CD4-positive, alpha-beta T cell treated with Interleukin-12 subunit alpha and Interleukin-12 subunit beta, for 1 hour (primary cell): ENCODE data around the gene MYLK4.

Experiments
- DNase-seq: peaks from one replicate; pipeline ENCODE4 v3.0.0-alpha.2; 2020

MYLK4 gene

DNA sequence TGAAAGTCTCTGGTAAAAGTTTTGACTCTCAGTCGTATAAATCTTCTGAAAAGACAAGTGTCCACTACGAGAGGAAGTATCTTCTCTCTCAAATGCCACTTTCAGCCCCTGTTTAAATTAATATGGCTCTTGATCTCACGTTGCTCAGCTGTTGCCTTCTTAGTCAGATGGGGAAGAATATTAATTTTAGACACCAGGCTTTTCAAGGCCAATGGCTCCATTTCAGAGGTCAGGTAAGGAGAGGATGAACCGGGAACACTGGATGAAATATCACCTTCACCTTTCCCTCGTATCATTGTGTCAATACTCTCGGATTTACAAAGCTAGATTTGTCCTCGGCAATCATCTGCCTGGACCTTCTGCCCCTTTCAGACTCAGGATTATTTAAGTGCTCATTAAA, at the start of gene MYLK4:
Gene MYLK4 (minus strand): TSS at position 91 of the 400 bp plus-strand sequence. CDS start 1,628 bp downstream, outside the sequence.
- DNase-seq, result no peak

- peak; percentile 4 for DNase-seq
Observed at GRCh38 chr6:2799936-2800527, 49.3 kb upstream of the MYLK4 start.

GRCh38 chr6:2798586-2799134, 47.9 kb upstream of the MYLK4 start:
- no peak for DNase-seq

GRCh38 chr6:2797564-2798031, 46.9 kb upstream of the MYLK4 start:
- DNase-seq, result no peak

DNA sequence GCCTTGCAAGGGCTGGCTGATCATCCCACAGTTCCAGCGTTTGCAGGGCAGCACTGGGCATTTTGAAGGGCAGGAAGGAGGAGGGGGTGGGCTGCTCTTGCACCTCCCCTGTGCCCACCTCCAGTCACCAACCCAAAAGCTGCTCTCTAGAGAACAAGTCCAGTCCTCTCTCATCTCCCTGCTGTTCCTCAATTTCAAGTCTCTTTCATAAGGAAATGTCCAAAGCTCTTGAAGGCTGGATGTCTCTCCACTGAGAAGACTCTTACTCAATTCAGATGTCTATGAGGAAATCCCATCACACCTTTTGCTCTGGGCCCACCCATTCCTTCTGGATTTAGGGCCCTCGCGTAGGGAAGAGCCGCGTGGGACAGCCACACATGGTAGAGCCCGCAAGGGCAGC, 46.1 kb upstream of the MYLK4 start:
- no peak for DNase-seq

DNA sequence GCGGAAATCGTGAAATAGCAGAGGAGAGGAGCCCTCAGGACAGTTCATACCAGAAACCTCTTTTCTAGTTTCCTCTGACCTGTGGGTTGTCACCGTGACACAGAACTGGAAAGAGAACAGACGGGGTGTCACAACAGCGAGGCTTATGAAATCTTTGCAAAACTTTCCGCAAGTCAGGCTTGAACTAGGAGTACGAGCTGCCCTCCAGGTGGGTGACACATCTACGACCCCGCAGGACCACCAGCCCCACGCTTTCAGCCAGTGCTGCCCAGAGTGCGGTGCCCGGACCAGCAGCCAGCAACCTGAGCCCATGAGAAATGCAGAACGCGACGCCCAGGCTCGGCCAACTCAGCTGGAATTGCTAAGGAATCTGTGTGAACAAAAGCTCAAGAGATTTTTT, 45.2 kb upstream of the MYLK4 start:
- DNase-seq, result no peak

GRCh38 chr6:2795162-2795561, 44.4 kb upstream of the MYLK4 start:
- DNase-seq, result no peak

DNA sequence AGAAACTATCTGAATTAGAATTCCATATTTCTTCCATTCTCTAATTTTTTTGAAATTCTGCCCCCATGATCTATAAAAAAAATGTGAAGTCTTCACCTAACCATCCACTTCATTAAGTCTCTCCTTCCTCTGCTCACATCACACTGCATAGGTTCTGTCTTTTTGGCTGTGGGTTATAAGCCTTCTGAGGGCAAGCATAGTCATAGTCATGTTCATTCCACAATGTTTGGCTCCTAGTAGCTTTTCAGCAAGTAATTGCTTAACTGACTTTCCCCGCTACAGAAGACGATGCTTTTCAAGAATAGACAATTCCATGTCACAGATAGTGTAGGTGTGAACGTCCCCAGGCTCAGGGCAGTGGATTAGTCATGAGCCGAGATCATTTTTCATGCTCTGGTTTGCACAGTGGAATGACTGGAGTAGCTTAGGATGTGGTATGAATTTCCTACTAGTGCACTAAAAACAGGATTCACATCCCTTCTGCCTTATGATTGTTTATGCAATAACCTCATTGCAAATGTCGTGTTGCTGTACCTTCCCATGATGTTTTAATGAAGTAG, 43.5 kb upstream of the MYLK4 start:
- DNase-seq, result no peak

GRCh38 chr6:2793534-2794151, 42.9 kb upstream of the MYLK4 start:
- DNase-seq, result peak; percentile 33

DNA sequence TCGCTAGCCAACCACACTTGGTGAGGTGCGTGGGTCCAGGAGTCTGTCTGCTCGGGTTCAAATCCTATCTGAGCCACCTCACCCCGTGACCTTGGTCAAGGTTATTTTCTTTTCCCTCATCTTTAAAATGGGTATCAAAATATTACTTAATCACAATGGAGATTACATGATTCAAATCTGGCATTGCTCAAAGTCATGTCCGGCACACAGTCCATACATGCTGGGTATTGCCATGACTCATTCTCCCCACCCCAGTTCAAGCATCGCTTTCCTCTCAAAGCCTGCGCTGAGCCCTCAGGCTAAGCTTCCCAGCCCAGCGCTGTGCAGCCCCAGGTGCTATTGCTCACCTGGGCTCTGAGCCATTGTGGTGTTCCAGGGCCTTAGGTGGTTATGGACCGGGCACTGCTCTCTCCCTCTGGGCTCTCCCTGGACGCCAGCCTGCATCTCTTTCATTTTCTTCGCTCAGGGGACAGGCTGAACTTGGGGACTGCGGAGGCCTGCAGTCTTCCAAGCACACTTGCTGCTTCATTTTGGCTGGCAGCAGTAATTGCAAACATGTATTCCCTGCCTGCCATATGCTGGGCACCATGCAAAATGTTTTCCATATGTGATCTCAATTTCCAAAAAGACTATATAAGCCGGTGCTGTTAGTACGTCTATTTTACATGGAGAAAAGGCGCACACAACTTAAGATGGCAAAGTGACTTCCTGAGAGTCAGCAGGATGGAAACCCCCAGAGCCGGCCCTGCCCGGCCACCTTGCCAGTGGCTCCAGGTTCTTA, 41.8 kb upstream of the MYLK4 start:
- DNase-seq, result no peak

DNA sequence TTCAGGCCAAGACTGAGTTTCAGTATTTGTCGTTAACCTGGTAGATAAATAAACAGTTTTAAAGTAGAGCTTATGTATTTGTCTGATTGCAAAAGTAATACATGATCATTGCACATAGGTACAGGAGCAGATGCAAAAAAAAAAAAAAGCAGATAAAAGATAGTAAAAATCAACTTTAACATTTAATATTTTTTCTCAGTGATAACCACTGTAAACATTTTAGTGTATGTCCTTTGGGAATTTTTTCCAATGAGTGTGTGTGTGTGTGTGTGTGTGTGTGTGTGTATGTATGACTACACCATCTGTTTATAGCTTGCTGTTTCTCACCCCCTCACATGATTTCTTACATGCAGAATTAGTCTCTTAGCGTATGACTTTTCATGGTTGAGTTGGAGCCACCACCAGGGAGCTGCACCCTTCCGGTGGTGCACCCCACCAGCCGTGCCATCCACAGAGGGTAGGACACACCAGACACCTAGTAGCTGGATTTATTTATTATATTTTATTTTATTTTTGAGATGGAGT, 40.8 kb upstream of the MYLK4 start:
- no peak for DNase-seq

- peak; percentile 70 for DNase-seq
Observed at GRCh38 chr6:2790588-2791449, 40.1 kb upstream of the MYLK4 start.

DNA sequence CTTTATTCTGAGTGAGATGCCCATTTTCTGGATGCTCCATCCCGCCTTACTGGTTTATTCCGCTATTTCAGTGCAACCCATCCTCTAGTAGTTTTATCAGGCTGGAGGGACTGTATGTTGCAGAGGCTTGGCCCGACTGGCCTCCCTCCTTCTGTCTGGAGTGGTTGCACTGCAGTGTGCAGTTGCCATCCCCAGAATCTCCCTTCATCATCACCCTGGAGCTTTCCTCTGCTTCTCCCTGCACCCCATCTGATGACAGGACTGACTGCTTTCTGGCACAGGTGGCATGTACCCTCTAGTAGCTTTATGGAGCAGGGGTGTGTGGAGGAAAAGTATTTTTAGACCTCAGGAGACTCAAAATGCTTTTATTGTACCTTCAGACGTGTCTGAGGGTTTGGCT, 35.5 kb upstream of the MYLK4 start:
- no peak for DNase-seq

DNA sequence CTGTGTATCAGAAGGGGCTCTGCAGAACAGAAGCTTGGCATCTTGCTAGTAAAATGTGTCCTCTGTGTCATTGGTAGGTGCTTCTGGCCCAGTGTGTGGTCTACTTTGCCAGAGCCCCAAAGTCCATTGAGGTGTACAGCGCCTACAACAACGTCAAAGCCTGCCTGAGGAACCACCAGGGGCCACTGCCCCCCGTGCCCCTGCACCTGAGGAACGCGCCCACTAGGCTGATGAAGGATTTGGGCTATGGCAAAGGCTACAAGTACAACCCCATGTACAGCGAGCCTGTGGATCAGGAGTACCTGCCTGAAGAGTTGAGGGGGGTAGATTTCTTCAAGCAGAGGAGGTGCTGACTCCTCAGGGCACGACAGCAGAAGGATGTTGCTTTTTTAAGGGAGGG, 34.2 kb upstream of the MYLK4 start:
- no peak for DNase-seq

- no peak for DNase-seq
Observed at GRCh38 chr6:2784061-2784460, 33.3 kb upstream of the MYLK4 start.

DNA sequence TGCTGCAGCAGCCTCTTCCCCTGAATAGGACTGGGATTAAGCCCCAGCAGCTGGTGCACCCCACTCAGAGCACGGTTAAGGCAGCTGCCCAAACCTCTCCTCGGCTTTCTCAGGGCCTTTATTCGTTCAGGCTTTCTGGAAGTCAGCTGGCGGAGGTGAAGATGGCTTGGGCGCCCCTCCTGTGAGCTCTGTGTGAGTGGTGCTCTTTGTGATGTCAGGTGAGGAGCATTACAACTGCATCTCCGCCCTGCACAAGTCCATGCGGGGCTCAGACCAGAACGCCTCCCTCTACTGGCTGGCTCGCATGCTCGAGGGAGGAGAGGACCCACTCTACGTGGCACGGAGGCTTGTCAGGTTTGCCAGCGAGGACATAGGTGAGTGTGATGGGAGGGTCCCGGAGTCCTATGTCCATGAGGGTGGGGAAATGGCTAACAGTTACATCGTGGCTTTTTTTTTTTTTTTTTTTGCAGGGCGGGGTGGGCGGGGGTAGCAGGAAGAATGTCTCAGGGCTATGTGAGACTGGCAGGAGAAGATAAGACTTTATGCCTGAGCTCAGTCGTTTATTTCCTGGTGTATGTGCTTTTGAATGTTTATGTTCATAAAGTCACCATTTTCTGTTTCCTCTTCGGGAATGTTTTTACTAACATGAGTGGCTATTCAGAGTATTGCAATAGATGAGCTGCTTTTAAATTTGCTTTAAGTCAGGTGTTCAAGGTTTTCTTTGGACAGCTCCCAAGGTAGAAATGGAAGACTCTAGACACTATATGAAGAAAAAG, 32.7 kb upstream of the MYLK4 start:
- no peak for DNase-seq

DNA sequence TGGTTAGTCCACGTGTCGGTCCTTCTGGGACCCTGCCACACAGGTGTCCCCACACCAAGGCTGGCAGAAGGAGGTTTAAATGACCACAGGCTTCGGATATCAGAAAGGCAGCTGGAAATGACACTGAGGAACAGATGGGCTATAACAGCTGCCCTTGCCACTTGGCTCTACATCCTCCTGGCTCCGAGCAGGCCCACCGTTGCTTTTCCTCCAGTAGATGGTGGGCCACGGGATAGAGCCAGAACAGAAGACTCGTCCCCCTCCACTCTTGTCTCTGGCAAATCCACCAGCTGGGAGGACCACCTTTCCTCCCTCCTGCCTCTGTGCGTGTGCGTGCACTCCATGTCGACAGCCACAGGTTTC, 32.1 kb upstream of the MYLK4 start:
- no peak for DNase-seq

DNA sequence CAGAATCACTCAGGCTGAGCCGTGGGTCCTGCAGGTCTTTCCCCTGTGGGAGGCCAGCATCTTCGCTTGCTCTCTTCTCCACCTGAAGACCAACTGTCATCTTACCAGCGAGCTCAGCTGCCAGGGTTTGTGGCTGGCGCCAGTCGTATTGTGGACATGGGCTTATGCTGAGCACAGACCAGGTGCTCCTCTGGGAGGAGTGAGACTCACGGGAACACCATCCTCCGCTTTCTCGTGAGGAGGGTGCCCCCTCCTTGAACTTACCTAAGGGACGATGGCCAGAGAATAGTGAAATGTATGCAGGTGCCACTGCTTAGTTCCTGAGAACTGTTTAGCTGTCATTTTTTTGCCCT, 31.6 kb upstream of the MYLK4 start:
- no peak for DNase-seq

- no peak for DNase-seq
Observed at GRCh38 chr6:2781685-2782355, 31.1 kb upstream of the MYLK4 start.

GRCh38 chr6:2780102-2780737, 29.5 kb upstream of the MYLK4 start:
- DNase-seq, result no peak

DNA sequence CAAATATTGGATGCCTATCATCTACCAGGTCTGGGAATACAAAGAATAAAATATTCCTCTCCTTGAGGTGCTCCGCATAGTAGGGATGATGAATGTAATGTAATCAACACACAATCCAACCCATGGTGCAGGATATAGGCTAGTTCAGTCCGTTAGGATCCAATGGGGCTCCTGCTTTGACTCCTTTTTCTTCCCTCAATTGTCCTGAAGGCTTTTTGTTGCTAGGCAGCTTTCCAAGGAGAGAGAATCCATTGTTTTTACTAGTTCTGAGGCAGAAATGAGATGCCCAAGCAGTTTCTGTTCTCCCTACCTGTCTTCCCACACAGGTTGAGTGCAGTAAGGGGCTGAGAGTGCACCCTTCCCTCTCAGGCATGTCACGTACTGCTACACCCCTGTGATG, 26.5 kb upstream of the MYLK4 start:
- DNase-seq, result no peak
